ES-I3 (cell line): ENCODE results near the gene SPR.

Experiments
- H3K36me3 ChIP-seq: 2 replicates; pipeline ENCODE4 v1.6.1; 2013; ENCODE audit warnings: mild to moderate bottlenecking, low read length, control low read depth, moderate library complexity; ENCODE audit not compliant: insufficient read depth
- H3K4me1 ChIP-seq: 2 replicates; pipeline ENCODE4 v1.6.1; 2013; ENCODE audit warnings: mild to moderate bottlenecking, control low read depth, low read length; ENCODE audit not compliant: insufficient read depth
- H3K9ac ChIP-seq: 2 replicates; pipeline ENCODE4 v1.6.1; 2013; ENCODE audit warnings: low read depth, mild to moderate bottlenecking, low read length, moderate library complexity
- H3K9me3 ChIP-seq: 2 replicates; pipeline ENCODE4 v1.6.1; 2013; ENCODE audit warnings: mild to moderate bottlenecking, low read length, moderate library complexity; ENCODE audit not compliant: control insufficient read depth, insufficient read depth

The SPR gene

DNA sequence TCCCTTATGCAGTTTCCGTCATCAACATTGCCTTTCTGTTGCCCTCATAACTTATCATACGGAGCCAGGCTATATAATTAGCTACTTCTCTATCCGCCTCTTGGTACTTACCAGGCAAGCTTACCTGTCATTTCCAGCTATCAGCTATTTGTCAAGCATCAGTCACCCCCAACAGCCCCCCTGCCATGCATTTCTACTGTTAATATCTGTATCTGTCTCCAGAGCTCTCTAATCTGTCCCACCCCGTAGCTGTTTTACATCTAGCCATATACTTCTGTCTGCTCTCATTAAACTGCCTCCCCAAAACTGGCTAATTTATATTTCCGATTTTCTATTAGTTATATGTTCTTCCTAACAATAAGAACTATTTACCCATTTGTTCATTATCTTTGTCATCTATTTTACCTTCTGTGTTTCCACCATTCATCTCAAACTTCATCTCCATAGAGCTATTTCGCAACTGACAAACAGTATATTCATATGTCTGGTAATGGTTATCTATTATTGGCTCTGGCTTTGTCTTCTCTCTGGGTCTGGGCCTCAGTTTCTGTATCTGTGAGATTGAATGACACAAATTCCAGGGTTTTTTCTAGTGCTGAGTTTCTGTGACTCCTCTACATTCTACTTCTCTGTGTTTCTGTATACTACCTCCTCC, 39.7 kb downstream of the SPR start:
- Histone ChIP-seq H3K9ac (no peak overlapping the region), H3K9me3 (no peaks in the 10 kb centered on the region; the same call in 1 of the 2 replicates), H3K36me3 (no peaks in the 10 kb centered on the region), H3K4me1 (no peaks in the 10 kb centered on the region; the same call in 1 of the 2 replicates)

DNA sequence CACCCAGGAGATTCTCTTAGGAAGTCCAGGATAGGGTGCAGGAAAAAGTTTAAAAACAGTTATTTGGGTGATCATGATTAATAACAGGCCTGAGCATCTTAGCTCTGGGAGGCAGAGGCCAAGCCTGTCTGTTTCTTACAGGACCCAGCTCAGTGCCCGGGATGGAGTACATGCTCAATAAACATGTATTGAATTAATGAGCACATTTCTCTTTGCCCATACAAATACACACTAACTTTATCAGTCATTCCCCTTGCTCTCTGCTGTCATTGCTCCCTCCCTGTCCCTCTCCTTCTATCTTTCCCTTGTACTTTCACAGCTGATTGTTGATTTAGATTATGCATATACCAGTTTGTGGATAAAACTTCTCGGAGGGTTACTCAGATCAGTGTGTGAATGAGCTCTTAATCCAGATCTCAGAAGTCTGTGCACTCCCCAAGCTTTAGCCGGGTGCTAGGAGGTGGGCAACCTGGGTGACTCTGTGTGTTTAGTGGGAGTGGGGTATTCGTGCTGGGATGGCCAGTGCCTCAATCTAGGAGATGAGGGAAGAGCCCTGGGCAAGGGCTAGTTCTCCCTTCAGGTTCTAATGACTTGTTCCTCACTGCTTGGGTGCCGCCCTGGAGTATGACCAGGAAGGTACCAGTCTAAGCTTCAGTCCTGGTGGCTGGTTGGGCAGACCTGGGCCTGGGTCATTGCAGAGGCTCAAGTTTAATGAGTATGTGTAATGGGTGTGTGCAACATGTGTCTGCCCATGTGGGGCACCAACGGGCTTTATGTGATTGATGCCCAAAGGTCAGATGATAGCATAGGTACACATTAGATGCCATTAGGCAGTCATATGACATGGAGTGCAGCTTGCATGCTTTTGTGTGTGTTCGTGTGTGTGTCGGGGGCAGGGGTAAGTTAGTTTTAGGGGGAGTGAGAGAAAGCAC, 40.7 kb downstream of the SPR start:
- no peak overlapping the region for H3K9ac ChIP-seq
- H3K4me1 ChIP-seq, result no peaks in the 10 kb centered on the region; the same call in 1 of the 2 replicates
- H3K36me3 ChIP-seq, result no peaks in the 10 kb centered on the region
- H3K9me3 ChIP-seq, result no peaks in the 10 kb centered on the region; the same call in 1 of the 2 replicates

- Histone ChIP-seq H3K9ac (no peak overlapping the region), H3K36me3 (no peaks in the 10 kb centered on the region), H3K4me1 (no peaks in the 10 kb centered on the region; the same call in 1 of the 2 replicates), H3K9me3 (no peaks in the 10 kb centered on the region; the same call in 1 of the 2 replicates)
Observed at GRCh38 chr2:72929010-72929409, 41.8 kb downstream of the SPR start.

DNA sequence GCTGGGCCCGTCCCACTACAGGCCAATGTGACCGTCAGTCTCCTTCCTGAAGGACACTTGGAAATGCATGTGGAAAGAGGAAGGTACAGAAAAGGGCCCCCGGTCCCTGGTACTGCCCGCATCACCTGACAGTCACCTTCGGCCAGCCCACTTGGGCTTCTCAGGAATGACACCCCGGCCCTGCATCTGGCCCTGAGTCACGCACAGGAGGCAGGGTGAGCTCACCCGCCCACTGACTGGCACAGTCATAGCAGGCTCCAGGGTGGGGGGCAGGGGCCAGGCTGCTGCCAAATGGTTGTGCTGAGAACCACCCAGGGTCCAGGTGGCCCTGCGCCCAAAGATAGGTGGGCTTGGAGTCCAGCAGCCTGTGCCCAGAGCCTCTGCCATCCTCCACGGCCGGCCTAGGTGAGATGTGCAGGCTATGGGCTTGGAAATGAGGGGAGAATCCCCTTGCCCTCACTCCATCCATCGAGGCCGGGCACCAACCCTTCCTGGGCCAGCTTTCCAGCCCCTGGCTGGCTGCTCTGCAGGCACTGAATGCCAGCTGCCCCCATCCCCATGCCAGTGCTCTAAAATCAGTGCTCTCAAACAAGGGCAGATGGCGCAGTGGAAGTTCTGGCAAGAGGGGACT, 44.2 kb downstream of the SPR start:
- Histone ChIP-seq H3K4me1 (no peaks in the 10 kb centered on the region), H3K36me3 (no peaks in the 10 kb centered on the region), H3K9ac (no peak overlapping the region), H3K9me3 (no peaks in the 10 kb centered on the region; the same call in 1 of the 2 replicates)

DNA sequence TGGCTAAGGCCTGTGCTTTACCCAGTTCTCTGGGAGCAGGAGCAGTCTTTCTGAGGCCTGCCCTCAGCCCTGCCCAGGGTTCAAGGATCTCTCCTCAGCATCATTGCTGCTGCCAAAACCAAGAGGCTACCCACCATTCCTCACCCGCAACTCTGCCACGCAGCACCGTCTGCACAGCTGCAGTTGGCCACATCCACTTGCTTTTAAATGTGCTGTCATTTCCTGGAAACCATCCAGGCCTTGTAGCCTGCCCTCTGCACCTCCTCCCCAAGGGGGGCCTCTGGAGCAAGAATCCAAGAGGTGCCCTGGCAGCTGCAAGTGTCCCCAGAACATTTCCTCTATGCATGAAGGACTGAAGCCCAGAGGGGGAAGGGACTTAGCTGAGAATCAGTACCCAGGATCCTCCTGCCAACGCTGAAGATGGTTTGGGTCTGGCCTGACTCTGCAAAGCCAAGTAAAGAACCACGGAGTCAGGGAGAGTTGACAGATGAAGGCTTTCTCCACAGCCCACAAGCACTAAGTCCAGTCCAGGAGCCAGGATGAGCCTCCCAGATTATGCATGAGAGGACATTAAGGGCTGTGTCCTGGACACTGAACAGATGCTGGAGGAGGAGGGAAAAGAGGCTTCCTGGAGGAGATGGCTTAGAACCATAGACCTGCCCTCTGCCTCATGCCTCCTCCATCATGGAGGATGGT, 45.0 kb downstream of the SPR start:
- Histone ChIP-seq H3K36me3 (no peaks in the 10 kb centered on the region), H3K4me1 (no peaks in the 10 kb centered on the region), H3K9ac (no peak overlapping the region), H3K9me3 (no peaks in the 10 kb centered on the region; the same call in 1 of the 2 replicates)

DNA sequence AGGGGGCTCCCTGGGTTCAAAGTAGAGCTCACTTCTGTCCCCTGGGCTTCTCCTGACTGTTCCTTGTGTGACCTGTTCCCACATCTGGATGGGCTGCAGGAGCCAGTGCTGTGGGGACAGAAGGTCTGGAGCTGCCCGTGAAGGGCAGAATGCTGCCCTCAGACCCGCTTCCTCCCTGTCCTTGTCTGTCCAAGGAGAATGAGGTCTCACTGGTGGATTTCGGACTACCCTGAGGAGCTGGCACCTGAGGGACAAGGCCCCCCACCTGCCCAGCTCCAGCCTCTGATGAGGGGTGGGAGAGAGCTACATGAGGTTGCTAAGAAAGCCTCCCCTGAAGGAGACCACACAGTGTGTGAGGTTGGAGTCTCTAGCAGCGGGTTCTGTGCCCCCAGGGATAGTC, 45.6 kb downstream of the SPR start:
- Histone ChIP-seq H3K4me1 (no peaks in the 10 kb centered on the region), H3K36me3 (no peaks in the 10 kb centered on the region)

GRCh38 chr2:72933207-72933606, 46.0 kb downstream of the SPR start:
- no peaks in the 10 kb centered on the region for H3K36me3 ChIP-seq
- no peak overlapping the region for H3K9ac ChIP-seq
- no peaks in the 10 kb centered on the region; the same call in 1 of the 2 replicates for H3K9me3 ChIP-seq
- H3K4me1 ChIP-seq, result no peaks in the 10 kb centered on the region

More for the DNA sequence above, 45.6 kb downstream of the SPR start:
- Histone ChIP-seq H3K9me3 (no peaks in the 10 kb centered on the region; the same call in 1 of the 2 replicates), H3K9ac (no peak overlapping the region)

DNA sequence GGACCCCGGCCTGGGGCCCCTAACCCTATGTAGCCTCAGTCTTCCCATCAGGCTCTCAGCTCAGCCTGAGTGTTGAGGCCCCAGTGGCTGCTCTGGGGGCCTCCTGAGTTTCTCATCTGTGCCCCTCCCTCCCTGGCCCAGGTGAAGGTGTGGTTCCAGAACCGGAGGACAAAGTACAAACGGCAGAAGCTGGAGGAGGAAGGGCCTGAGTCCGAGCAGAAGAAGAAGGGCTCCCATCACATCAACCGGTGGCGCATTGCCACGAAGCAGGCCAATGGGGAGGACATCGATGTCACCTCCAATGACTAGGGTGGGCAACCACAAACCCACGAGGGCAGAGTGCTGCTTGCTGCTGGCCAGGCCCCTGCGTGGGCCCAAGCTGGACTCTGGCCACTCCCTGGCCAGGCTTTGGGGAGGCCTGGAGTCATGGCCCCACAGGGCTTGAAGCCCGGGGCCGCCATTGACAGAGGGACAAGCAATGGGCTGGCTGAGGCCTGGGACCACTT, 46.5 kb downstream of the SPR start:
- no peaks in the 10 kb centered on the region; the same call in 1 of the 2 replicates for H3K9me3 ChIP-seq
- no peaks in the 10 kb centered on the region for H3K36me3 ChIP-seq
- H3K4me1 ChIP-seq, result no peaks in the 10 kb centered on the region
- H3K9ac ChIP-seq, result no peak overlapping the region

GRCh38 chr2:72934683-72935610, 47.7 kb downstream of the SPR start:
- H3K9ac ChIP-seq, result no peak overlapping the region
- H3K9me3 ChIP-seq, result no peaks in the 10 kb centered on the region; the same call in 1 of the 2 replicates
- H3K36me3 ChIP-seq, result no peaks in the 10 kb centered on the region
- no peaks in the 10 kb centered on the region; the same call in 1 of the 2 replicates for H3K4me1 ChIP-seq

DNA sequence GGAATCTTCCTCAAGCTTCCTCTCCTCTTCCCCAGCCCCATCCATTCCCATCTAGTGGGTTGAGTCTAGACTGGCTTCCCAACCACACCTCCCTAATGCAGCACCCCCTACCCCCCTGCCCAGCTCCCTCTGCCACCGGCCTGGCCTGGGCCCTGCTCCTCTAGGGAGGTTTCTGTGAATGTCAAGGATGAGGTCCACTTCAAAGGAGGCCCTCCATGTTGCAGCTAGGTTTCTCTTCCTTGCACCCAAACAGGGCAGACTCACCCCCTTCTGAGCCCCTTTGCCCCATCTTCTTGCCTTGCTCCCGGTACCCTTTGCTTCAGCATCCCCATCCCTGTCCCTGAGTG, 48.4 kb downstream of the SPR start:
- Histone ChIP-seq H3K9ac (no peak overlapping the region), H3K9me3 (no peaks in the 10 kb centered on the region), H3K36me3 (no peaks in the 10 kb centered on the region), H3K4me1 (no peaks in the 10 kb centered on the region; the same call in 1 of the 2 replicates)

DNA sequence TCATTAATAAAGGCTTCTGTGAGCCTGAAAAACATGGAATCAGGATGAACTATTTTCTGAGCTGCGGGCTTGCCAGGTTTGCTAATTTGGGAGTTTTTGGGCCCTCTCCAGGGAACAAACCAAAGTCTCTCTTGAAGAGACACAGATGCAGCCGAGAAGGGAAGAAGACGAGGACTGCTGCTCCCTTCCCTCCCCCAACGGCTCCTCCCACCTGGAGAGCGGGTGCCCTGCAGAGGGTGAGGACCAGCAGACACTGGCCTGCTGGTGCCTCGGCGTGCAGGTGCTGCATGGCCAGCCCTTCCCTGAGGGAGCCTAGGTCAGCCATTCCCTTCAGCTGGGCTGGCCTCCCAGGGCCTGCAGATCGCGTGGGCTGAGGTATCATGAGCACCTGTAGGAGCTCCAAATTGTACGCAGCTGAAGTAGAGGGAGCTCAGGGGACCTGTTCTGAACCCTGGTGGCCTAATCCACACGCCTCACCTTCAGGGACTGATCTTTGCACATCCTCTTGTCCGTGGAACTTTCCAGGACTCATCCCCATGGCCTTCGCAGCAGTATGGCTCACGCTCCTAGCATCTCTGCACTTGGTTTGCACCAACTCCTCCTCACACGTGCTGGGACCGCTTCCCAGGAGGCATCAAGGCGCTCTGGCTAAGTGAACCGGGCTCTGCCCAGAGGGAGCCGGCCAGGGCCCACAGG, 49.6 kb downstream of the SPR start:
- H3K4me1 ChIP-seq, result peaks cover 9% of the 10 kb centered on the region; the same call in 1 of the 2 replicates
- no peak overlapping the region for H3K9ac ChIP-seq
- H3K36me3 ChIP-seq, result no peaks in the 10 kb centered on the region
- no peaks in the 10 kb centered on the region for H3K9me3 ChIP-seq

DNA sequence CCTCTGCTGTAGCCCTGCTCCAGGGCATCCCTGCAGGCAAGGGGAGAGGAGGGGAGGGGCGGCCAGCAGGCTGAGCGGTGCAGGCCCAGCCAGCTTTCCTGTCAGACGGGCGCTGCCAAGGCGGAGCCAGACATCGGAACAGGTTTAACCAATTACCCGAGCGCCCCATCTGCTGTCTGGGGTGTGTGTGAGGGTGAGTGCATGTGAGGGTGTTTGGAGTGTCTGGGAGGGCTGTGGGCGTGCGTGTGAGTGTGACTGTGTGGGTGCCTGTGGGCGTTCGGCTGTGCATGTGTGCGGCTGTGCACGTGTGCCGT, 50.1 kb downstream of the SPR start:
- Histone ChIP-seq H3K9ac (no peak overlapping the region), H3K4me1 (peaks cover 9% of the 10 kb centered on the region; the same call in 1 of the 2 replicates), H3K36me3 (no peaks in the 10 kb centered on the region), H3K9me3 (no peaks in the 10 kb centered on the region)

- H3K36me3 ChIP-seq, result no peaks in the 10 kb centered on the region
- H3K4me1 ChIP-seq, result peaks cover 9% of the 10 kb centered on the region; the same call in 1 of the 2 replicates
- no peak overlapping the region for H3K9ac ChIP-seq
- no peaks in the 10 kb centered on the region for H3K9me3 ChIP-seq
Observed at GRCh38 chr2:72938455-72938854, 51.2 kb downstream of the SPR start.
